GM21723 (cell line): ENCODE results near the gene PDE9A.

ENCODE experiments used
- ATAC-seq: cut with Tn5 transposase; IDR thresholded peaks from one replicate; pipeline ENCODE4 v1.9.1; 2021; ENCODE audit warnings: mild to moderate bottlenecking, moderate library complexity; ENCODE audit not compliant: unreplicated experiment

PDE9A gene

DNA sequence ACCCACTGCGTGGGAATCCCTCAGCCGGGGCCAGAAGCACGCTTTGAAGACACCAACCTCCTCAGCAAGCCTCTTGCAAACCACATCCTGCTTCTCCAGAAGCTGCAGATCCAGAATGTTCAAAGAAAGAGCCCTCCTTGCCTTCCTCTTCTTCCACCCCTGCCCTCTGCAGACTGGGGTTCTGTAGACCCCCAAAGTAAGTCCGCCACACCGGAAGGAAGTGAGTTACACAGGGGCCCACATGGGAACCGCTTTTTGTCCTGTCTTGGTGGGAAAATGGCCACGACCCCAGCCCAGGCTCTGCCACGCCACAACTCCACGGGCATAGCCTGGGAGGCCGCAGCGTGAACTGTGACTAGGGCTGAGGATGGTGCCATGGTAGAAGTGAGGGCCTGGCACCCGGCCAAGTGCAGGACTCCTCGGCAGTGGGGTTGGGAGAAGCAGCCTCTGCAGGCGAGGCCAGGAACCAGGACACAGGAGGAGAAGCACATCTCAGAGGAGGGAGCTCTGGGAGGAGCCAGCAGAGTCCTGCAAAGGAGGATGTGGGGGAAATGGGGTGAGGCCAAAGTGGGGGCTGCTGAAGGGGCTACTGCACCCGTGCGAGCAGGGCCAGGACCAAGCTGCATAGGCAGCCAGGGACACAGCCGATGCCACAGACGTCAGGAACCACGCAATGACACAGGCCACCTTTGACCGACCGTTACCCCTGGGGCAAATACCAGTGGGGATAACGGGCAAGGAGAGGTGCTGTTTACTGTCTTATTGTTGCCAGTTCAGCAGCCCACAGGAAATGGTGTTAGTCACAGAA, 30.9 kb downstream of the PDE9A start:
- ATAC-seq: no peak

DNA sequence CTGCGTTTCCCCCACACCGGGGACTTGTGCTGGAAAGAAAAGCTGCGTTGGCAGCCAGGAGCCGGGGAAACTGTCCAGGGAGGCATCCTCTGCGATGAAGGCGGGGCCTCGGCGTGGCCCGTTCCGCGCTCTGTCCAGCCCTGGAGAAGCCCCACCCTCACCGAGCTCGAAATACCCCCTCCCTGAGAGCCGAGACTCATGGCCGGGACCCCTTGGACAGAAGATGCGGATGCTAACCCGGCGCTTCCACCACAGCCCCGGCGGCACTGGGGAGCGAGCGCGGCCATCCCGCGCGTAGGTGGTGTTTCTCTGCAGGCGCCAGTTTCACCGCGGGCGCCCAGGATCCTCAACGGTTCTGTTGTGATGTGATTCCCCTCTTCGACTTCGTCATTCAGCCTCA, 31.6 kb downstream of the PDE9A start:
- no peak for ATAC-seq

DNA sequence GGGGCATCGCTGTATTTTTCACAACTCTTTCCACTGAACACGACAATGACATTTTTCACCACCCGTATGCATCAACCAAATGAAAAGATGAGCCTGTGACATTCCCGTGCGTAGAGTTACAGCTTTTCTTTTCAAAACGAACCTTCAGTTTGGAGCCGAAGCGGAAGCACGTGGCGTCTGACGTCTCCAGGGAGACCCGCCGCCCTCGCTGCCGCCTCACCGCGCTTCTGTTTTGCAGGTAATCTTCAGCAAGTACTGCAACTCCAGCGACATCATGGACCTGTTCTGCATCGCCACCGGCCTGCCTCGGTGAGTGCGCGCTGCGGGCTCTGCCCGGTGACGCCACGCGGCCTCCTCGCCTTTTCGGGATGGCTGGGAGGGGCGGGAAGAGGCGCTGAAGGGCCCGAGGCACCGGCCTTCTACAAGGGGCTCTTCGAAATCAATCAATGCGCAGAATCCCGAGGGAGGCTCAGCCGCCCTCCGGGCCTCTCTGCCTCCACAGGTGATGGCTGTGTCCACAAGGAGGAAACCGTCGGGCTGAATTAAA, 32.6 kb downstream of the PDE9A start:
- no peak for ATAC-seq

DNA sequence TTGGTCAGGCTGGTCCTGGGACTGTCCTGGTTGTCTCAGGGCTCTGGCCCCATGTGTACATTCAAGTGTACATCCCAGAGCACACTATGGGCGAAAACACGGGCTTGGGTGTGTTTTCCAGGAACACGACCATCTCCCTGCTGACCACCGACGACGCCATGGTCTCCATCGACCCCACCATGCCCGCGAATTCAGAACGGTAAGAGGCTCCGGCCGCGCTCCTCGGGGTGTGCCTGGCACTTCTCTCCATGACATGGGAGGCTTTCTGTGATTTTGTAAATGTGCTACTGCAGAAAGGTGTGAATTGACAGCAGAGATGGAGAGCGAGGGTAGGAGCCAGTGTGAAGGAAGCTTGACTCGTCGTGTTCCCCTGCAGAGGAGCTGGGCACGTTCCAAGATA, 34.4 kb downstream of the PDE9A start:
- ATAC-seq: no peak

DNA sequence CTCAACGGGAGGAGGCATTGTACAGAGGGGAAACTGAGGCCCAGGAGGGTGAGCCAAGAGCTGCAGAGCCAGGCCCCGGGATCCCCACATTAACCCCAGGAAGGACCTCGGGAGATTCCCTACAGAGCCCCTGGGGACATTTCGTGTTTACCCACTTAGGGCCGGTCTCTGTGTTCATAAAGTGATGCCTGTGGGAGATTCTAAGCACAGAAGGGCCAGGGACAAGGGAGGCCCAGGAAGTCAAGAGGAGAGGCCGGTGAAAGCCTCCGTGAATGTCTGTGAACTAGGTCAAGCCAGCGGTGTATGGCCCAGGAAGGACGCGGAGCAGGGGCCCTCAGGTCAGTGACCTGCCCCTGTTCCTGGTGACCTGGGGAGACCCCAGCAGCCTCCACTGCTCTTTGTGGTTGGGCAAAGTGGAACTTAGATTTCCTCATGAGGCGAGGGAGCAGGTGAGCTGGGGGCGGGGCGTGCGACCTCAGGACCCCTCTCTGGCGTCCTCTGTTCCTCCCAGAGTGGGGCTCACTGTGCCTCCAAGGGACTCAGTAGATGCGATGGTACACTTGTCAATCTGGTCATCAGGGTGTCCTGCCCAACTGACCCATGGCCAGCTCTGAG, 34.9 kb downstream of the PDE9A start:
- ATAC-seq: no peak

DNA sequence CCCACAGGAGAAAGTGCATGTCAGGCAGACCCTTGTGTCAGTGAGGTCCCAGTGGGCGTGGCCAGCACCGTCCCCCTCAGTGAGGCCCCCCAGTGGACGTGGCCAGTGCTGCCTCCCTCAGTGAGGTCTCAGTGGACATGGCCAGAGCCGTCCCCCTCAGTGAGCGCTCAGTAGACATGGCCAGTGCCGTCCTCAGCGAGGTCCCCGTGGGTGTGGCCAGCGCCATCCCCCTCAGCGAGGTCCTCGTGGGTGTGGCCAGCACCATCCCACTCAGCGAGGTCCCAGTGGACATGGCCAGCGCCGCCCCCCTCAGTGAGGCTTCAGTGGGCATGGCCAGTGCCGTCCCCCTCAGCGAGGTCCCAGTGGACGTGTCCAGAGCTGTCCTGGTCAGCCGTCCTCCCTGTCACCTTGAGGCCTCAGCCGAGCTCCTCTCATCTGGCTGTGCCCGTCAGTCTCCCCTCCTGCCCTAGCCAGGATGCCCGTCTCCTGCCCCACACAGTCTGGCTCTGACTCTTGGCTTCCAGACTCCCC, 35.5 kb downstream of the PDE9A start:
- ATAC-seq: no peak

DNA sequence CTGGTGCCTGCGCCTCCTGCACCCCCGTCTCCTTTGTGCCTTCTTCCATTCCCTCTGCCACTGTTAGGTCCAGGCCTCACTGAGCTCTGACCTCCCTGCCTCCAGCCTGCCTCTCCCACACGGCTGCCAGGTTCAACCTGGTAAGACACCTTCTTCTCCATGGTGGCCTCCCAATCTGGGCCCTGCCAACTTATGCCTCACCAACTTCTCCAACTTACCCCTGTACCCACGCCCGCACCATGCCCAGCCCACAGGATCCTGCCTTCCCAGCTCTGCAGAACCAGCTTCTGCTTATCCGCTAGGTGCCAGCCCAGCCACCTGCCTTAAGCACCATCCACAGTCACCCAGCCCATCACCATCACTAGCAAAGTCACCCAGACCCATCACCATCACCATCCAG, 37.2 kb downstream of the PDE9A start:
- no peak for ATAC-seq

DNA sequence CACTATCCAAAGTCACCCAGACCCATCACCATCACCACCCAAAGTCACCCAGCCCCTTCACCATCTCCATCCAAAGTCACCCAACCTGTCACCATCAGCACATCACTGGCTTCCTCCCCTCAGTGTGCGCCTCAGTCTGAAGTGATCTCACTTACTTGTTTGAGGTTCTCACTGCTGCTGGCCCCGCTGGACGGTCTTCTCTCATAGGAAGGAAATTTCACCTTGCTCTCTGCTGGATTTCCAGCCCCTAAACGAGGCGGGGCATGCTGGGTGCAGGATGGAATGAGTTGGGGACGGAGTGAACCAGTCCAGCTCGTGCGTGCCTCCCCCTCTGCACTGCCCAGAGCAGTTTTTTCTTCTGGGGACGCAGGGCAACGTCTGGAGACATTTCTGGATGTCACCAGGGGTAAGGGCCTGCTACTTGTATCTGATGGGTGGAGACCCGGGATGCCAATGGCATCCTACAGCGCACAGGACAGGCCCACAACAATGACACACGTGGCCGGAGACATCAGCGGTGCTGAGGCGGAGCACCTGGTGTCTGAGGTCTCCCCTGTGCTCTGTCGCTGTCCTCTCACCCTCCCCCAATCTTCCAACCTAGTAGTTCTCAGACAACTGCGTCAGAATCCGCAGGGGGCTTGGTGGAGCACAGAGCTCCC, 38.6 kb downstream of the PDE9A start:
- no peak for ATAC-seq

DNA sequence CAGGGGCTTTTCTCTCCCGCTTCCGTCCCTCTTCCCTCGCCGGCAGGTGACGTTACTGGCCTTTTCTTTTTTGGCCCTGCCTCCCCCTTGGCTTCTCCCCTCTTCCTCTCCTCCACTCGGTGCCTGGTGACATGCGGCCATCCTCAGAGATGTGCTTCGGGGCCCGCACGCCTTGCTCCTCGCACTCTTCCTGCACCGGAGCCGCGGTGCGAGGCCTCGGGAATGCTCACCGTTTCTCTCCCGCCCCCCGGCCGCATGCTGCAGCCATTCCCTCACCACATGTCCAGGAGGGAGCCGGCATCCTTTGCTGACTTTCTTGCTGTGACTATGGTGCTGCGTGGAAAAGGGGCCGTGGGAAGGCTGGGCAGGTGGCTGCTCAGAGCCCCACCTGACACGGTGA, 39.3 kb downstream of the PDE9A start:
- ATAC-seq: no peak

DNA sequence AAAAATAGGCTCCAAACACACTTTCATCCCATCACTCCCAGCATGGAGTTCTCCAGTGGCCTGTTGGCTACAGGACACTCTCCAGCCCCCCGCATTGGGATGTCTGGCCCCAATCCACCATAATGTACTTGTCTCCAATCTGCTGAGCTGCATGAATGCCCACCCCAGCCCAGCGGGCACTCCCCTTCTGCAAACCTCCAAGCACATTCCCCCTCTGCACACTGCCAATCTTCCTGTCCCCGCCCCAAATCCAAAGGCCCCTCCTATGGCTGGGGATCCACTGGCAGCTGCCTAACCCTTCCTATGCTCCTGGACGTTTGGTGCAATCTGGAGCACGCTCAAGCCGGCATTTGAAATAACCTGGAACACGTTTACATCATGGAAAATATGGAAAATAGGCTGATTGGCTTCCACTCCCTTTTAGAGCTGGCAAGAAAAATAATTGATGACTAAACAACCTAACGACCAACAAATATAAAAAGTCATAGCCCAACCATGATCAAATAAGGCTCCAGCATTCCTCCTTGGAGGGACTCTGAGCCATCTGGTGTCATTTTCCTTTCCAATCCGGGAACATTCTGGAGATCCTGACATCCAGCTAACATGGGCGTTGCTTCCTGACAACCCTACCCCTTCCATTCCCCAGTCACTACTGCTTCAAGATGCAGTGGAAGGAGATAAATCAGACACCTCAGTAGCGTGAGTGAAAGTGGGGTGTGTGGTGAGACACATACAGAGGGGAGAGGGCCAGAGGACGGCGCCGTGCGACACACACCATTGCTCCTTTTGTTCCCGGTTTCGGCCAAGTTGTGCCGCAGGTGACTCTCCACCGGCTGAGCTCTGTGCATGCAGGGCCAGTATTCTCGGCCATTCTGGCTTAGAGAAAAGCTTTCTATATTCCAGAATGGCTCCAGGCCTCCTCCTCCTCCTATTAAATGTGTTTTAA, 41.6 kb downstream of the PDE9A start:
- no peak for ATAC-seq

DNA sequence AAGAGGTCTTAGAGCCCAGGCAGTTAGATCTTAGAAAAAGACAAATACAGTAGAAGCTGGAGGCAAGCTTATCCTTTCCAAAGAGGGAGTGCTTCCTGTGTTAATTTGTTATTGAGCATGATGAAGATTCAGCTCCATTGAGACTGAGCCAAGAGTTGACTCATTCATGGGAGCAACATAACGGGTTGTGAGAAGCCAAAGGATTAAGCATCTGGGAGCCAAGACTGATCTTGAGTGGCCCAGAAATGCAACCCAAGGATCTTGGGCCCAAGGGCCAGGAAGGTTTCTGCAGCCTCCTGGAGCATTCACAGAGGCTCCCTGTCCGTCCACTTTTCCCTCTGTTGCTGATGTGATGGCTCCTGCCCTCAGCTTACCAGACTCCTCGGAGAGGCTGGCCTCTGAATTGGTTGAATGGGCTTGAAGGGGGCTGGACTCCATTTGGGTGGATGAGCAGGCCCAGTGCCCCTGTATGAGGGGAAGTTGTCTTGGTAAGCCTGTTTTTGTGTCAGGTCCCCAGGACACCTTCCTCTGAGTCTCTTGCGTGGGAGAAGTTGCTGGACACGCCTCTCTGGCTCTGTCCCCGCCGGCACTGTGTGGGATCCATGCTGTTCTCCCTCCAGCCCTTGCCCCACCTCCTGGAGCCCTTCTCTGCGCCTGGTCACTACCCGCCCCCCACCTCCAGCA, 42.4 kb downstream of the PDE9A start:
- ATAC-seq: no peak

DNA sequence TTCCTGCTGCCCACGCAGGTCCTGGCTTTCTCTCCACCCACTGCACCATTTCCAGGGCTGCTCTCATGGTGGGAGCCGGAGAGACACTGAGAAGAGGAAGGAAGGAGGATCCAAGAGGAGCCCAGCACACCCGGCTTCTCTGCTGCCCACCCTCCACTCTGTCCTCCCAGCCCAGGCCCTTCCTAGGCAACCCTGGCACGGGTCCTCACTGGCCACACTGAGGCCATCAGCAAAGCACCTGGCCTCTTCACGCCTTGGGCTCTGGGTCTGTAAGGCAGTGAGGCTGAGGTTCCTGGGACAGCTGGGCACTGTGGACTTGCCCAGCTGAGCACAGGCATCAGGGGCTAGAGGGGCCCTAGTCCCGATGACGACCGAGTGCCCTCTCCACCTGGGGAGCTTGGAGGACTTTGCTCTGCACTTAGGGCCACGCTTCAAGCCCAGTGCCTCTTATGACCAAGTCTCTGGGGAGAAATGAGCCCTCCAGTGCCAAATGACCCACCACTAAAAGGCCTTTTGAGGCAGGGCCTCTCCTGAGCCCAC, 43.1 kb downstream of the PDE9A start:
- no peak for ATAC-seq

DNA sequence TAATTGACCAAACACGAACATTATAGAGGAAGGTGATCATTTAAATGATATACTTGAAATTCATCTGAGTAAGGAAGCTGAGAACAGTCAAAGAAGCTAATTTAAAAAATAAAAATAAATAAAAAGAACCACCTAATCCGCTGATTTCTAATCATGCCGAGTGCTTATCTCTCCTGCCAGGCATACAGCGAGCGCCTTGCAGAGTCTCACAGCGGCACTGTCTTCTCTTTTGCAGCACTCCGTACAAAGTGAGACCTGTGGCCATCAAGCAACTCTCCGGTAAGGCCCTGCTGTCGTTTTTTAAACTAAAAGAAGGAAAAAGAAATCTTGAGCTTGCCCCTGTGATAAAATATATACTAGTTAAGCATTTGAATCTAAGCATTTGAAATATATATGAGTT, 45.3 kb downstream of the PDE9A start:
- ATAC-seq: no peak

DNA sequence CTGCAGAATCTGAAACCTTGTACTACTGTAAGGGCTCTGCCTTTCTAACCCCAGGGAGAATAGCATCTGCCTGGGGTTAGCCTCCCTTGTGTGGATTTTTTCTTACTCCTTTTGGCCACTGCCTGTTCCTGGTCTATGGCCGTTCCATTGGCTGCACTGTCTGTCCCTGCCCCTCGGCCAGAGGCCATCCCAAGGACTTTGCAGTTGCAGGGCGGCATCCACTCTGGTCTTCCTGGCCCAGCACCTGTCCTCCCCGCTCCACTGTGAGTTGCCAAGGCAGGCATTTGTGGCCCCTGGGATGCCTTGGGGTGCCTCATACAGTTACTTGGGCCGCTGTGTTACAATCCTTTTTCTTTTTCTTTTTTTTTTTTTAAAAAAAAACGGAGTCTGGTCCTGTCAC, 45.8 kb downstream of the PDE9A start:
- no peak for ATAC-seq

DNA sequence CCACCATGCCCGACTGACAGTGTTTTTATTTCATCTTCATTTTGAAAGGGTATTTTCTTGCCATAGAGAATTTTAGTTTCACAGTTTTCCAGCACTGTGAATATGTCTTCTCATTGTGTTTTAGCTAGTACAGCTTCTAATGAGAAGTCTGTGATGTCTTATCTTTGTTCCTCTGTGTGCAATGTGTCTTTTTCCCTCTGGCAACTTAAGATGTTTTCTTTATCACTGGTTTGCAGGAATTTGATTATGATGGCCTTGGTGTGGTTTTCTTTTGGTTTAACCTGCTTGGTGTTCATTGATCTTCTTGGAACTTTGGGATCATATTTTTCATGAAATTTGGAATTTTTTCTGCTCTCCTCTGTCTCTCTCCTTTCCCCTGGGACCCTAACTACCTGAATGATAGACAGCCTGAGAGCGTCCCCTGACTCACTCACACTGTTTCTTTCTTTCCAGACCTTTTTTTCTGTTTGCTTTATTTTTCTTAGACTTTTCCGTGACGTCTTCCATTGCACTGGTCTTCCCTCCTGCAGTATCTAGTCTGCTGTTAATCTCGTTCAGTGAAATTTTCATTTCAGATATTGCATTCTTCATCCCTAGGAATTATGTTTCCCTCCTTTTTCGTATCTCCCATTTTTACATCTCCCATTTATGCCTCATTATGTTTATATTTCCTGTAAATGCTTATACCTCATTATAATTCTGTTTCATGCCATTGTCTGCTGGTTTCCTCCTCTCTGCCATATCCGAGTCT, 48.5 kb downstream of the PDE9A start:
- no peak for ATAC-seq

DNA sequence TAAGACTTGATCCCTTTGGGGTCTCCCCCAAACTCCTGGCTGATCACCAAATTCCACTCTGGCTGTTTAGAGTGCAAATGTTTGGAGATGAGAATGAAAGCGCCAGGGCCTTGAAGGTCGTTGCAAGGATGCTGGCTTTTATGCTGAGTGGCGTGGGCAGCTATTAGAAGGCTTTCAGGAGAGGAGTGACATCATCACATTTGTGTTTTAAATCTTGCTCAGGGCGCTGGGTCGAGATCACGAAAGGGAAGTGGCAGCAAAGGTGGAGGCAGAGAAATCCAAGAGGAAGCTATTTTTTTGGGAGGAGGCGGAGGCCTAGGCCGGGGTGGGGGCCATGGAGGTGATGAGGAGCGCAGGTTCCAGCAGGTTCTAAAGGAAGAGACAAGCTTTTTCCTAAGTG, 49.3 kb downstream of the PDE9A start:
- ATAC-seq: no peak

DNA sequence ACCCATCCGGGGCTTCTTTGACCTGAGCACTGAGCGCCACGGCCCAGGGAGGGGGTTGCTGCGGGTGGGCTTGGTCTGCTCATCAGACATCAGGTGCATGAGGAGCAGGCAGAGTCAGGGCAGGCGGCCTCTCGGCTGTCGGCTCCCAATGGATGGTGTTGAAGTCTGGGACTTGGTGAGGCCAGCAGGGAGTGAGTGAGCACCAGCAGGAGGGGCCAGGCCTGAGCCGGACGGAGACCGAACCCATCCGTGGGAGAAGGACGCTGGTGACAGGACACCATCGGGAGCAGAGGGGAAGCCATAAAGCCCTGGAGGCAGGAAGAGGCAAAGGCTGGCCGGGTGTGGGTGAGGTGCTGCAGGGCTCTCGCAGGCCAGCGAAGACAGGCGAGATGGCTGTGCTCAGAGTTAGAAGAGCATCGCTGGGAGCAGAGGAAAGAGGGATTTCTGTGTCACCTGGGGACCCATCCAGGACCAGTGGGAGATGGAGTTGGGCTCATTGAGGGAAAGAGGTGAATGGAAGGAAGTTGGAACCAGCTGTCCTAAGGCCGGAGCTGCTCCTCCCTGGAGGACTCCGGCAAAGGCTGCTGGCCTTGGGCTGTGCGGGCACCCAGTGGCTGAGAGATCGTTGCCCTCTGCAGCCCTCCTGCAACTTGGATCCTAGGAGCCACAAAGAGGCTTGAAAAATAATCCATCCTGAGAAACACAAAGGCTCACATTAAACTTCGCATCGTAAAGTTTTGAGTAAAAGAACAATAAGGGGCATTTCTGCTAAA, 49.9 kb downstream of the PDE9A start:
- ATAC-seq: no peak

DNA sequence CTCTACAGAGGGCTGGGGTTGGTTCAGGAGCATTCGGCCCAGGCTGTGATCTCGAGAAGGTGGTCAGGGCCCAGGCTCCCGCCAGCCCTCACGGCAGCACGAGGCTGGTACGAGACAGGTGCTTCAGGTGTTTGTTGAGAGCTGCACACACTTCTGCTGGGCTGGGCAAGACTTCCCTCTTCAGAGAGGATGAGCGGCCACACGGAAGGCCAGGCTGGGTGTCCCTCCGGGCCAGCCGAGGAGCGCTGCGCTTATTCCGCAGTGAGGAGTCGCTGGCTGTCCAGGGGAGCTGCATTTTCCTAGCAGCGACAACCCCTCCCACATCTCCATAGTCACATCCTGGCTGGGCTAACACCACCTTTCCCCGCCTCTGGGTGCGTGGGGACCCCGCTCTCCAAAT, 50.5 kb downstream of the PDE9A start:
- no peak for ATAC-seq
